ENCODE measurements around the gene FUOM.

FUOM gene

GRCh38 chr10:133366751-133367150 lies 8.9 kb upstream of the FUOM start:
- DNase-seq, result no peak

GRCh38 chr10:133366130-133366478 lies 8.3 kb upstream of the FUOM start:
- no peak for DNase-seq

- no peak for DNase-seq
Measured at GRCh38 chr10:133365461-133366129, 7.8 kb upstream of the FUOM start.

GRCh38 chr10:133364645-133365431 lies 7.0 kb upstream of the FUOM start:
- DNase-seq, result no peak

DNA sequence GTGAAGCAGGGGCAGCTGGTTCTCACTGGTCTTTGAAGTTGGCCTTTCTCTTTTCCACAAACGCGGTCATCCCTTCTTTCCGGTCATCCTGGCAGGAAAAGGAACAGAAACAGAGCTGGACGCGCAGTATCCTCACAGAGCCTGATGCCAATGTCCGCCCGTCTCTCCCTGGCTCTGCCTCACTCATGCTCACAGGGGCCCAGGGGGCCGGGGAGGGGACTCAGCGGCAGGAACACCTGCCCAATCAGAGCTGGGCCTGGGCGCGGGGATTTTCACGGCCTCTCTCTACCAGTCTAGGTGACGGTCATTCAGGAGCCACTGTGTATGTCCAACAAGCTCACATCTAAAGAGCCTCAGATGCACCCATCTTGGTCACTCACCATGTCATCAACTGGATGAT lies 5.0 kb upstream of the FUOM start:
- DNase-seq, result no peak

DNA sequence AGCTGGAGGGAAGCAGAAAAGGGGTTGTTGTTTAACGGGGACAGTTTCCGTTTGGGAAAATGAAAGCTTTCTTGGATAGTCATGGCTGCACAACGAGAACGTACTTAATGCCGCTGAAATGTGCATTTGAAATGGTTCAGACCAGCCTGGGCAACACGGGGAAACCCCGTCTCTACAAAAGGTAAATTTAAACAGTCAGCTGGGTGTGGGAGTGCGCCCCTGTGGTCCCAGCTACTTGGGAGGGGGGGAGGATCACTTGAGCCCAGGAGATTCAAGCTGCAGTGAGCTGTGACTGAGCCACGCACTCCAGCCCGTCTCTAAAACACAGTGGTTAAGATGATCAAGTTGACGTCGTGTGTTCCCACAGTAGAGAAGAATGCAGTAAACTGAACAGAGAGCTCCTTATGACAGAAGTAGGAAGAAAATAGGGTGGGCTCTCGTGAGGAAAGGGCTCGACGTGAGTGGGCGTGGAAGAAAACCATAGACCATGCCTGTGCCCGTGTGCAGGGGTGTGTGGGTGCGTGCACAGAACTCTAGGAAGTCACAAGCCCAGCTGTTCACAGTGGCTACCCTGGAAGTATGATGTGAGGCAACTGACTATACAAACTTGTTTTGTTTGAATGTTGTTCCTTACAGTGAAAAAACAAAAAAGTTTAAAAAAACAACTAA lies 4.1 kb upstream of the FUOM start:
- peak; percentile 13 to 33 for DNase-seq

- DNase-seq, result no peak
Measured at GRCh38 chr10:133361227-133361626, 3.4 kb upstream of the FUOM start.

- no peak for DNase-seq
Measured at GRCh38 chr10:133359972-133360610, 2.3 kb upstream of the FUOM start.

- no peak for DNase-seq
Measured at GRCh38 chr10:133359554-133359971, 1.7 kb upstream of the FUOM start.

- DNase-seq, result no peak
Measured at GRCh38 chr10:133358925-133359310, 1.1 kb upstream of the FUOM start.

- DNase-seq, result no peak
Measured at GRCh38 chr10:133358162-133358924, 524 bp upstream of the FUOM start.

DNA sequence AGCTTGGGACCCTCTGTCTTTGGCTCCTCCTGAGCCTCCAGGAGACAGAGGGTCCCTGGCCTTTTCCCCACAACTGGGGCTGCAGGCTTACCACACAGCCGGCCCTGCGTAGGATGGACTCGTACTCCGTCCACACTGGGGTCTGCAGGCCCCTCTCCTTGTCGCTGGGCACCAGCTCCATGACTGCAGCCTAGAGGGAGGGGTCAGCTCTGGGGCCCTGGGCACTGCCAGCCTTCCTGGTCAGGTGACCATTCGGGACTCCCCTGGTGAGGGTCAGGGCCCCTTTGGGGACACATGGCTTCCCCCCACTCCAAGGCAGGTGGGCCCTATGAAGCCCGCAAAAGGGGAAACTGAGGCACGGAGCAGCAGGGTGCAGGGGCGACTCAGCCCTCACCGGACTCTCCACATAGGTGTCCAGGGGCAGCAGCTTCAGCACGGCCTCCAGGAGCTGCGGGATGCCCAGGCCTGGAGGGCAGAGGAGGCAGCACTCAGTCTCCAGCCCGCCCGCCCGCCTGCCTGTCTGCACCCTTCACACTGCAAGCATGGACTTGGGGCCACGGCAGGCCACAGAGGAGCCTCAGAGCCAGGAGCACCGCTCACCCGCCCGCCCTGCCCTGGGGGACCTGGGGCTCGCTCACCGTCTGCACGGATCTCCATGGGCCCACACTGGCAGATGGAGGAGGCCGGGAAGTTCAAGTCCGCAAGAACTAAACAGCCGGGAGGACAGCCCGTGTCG lies 1.1 kb downstream of the FUOM start:
- no peak for DNase-seq

DNA sequence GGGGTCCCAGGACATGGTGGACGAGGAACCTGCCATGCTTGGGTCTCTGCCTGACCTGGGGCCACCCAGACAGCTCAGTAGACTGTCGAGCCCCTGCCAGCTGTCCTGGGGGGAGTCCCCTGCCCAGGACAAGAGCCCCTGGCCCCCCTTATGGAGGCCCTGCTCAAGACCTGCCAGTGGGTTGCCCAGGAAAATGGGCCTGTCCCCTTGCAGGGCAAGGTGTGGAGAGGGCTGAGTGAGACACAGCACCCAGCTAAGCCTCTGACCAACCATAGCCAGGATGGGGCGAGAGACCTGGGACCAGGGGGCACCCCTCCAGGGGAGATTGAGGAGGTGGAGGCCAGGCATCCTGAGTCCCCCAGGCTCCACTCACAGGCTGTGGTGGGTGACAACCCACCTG lies 1.8 kb downstream of the FUOM start:
- DNase-seq, result no peak

GRCh38 chr10:133355266-133355665 lies 2.6 kb downstream of the FUOM start:
- no peak for DNase-seq

GRCh38 chr10:133354672-133355240 lies 3.1 kb downstream of the FUOM start:
- DNase-seq, result no peak

GRCh38 chr10:133353988-133354605 lies 3.7 kb downstream of the FUOM start:
- DNase-seq, result no peak

DNA sequence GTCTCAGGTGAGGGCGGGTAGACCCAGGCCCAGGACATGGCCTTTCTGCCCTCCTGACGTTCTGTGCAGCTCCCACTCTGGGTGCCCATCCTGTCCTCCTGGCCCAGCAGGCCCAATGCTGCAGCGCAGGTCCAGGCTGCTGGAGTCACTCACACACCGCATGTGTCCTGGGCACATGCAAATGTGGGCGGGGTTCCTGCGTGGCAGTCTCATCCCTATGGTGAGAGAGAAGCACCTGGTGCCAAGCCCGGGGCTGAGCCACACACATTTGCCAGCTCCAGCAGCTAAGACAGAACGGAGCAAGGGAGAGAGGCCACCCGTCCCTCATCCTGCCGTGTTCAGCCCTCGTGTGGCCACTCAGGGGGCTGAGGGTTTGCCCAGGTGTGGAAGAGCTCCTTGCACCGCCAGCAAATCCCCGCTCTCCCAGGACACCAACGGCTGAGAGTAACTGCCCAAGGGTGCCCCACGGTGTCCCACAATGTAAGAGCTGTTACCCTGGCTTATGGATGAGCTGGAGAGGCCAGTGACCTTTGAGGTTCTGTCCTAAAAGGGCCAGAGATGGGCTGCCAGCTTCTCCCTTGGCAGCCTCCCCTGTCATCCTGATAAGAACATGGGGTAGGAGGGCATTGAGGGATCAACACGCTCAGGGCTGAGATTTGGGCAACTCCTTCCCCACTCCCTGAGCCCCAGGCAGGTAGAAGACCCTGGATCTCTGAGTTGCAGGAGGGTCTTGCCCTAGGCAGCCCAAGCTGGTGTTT lies 4.4 kb downstream of the FUOM start:
- DNase-seq, result no peak

DNA sequence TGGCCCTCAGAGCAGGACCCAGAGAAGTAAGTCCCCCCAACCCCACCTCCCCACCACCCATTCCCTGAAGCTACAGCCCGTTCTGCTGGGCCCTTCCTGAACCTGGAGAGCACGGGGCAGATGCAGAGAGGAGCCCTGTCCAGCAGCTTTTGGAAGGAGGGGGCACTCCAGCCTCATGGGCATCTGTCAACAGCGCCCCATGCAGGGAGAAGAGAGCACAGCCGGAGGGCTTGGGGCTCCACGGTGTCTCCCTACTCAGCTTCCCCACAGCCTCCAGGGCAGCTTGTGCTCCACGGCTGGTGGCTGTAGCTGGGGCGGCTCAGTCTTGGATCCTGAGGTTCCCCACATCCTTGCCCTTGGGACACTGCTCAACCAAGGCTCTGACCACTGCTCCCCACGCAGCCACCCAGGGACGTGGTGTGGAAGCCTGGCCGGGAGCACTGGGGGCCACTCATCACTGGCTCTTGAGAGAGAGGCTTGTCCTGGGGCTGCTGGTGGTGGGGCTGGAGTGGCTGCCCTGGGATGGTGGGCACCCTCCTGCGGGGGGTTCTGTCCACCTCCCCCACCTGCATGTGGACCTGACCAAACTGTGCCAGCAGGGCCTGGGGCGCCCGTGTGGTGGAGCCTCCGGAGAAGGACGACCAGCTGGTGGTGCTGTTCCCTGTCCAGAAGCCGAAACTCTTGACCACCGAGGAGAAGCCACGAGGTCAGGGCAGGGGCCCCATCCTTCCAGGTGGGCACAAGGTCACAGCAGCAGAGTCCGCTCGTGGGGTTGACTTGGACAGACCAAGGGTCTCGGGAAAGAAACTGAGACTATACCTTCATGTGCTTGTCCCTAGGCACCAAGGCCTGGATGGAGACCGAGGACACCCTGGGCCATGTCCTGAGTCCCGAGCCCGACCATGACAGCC lies 6.2 kb downstream of the FUOM start:
- no peak for DNase-seq

DNA sequence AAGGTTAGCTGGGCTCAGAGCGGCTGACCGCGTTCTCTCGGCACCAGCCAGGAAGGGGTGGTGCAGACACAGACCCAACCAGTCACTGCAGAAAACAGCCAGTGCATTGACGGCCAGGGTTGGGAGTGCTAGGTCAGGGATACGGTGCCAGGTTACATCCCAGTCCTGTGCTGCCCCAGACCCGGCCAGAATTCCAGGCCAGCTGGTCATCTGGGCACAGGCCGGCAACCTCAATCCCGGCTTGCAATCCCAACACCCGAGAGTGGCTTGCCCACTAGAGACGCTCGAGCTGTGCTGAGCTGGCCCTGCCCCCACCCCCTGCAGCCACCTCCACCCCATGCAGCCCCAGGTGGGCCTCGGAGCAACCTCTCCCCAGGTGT lies 6.9 kb downstream of the FUOM start:
- no peak for DNase-seq
